ENCODE data around the gene NECTIN4.

Gene NECTIN4

GRCh38 chr1:161111117-161111516, 21.8 kb upstream of the NECTIN4 start:
- no peak for DNase-seq

DNA sequence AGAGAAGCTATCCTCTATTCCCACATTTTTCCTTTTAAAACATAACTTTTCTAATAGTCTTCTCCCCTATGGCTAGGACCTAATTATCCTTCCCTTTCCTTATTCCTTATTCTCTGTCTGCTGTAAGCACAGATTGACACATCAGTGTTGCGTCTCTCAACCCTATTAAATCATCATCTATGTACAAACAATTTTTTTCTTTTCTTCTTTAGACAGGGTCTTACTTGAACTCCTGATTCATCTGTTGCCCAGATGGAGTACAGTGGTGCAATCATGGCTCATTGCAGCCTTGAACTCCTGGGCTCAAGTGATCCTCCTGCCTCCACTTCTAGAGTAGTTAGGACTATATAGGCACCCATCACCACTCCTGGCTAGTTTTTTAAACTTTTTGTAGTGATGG, 17.1 kb upstream of the NECTIN4 start:
- DNase-seq = no peak

DNA sequence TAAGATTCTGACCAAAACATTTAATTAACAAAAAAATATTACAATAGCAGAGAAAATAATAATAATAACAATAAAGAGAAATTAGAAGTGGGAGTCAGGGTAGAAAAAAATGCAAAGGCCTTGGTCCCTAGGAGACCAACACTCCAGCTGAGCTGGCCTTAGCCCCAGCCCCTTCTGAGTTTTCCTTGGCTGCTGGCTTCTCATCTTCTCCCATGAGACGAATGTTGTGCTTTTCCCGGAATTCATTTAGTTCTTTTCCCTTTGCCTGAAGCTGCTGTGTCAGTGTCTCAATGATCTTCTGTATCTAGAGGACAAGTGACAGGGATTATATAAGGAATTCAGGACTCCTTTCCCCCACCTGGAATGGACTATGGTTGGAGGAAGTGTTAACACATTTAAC, 11.2 kb upstream of the NECTIN4 start:
- no peak for DNase-seq

DNA sequence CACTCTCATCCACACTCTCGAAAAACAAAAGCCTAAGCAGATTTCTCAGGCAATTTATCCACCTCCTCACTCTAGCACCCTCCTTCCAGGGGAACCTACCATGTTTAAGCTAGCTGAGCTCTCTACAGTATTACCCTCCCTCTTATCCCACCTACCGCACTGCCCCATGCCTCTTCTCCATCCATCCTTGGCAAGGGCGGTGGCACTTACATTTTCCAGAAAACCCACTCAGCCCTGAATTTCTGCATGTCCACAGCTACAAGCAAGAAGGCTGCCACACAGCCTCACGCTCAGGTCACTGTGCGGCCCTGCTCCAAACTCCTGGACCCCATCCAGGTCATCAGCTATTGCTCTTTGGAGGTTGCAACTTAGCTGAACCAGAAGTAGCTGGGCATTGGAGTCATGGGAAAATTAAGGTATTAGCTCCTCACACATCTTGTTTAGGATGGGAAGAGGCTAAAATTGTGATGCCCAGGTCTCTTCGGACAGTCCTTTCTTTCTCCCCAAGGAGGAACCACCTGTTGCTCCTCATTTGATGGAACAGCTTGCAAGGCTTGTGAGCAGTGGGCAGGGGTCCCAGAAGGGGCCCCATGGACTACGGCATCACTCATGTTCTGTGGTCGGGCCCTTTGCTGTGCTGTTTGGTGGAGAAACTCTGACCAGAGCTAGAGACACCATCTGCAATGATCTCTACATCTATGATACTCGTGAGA, 9.9 kb upstream of the NECTIN4 start:
- no peak for DNase-seq

DNA sequence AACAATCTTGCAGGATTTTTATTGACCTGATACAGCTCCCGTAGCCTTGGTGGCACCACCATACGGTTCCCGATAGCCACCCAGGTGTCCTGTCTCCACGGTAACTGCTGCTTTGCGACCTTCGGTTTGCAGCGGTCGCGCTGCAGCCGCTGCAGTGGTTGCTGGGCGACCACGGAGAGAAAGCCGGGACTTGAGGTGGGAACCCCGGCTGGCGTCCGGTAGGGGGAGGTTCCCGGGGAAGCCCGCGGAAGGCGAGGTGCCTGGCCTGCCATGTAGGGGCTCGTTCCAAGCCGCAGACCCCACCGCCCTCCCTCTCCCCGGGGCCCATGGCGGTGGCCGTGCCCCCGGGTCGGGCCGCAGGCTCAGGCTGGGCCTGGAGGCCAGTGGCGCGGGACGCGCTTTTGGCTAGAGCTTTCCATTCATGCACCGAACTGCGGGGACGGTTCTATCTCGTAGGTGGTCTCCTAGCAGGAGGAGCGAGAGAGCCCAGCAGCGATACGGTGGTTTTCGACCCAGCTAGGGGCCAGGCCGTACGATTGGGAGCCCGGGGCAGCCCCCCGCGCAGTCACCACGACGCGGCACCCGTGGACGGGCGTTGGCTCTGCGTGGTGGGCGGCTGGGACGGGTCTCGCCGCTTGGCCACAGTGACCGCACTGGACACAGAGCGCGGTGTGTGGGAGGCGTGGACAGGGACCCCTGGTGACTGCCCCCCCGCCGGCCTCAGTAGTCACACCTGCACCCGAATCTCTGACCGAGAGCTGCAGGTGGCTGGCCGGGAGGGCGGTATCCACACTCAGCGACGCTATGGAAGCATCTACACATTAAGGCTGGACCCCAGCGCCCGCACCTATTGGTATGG, 9.1 kb upstream of the NECTIN4 start, which contains the start of gene KLHDC9:
Gene KLHDC9 (plus strand): TSS at position 152 of the 859 bp plus-strand sequence. CDS start 175 bp downstream, at position 327.
- peak; percentile 62 for DNase-seq

DNA sequence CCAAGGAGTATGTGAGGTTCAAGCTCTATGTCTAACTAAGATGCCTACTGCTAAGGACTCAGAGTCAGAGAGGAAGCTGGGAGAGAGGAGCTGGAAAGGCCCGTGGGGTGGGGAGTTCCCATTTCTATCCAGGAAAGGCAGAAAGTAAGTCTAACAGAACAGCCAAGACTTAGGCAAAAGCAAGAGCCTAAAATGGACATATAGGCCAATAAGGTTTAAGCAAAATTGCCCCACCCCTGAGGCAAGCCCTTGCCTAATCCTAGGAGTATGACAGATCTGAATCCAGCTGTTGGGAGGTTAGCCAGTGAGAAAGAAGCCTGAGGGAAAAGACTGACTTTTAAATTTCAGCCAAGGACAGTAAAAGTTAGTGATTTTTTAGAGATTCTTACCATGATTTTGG, 7.2 kb upstream of the NECTIN4 start:
- no peak for DNase-seq

GRCh38 chr1:161096015-161096414, 6.7 kb upstream of the NECTIN4 start:
- no peak for DNase-seq

DNA sequence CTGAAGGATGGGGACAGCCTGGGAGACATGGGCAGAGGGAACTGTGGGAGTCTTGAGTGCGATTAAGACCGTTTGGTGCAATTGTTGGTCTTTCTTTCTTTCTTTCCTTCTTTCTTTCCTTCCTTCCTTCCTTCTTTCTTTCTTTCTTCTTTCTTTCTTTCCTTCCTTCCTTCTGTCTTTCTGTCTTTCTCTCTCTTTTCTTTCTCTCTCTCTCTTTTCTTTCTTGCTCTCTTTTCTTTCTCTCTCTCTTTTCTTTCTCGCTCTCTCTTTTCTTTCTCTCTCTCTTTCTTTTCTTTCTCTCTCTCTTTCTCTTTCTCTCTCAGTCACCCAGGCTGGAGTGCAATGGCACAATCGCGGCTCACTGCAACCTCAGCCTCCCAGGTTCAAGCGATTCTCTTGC, 5.9 kb upstream of the NECTIN4 start:
- DNase-seq = no peak

- DNase-seq = no peak
These were observed 5.1 kb upstream of the NECTIN4 start for GRCh38 chr1:161094481-161094880.

GRCh38 chr1:161092621-161093028, 3.3 kb upstream of the NECTIN4 start:
- DNase-seq = no peak

DNA sequence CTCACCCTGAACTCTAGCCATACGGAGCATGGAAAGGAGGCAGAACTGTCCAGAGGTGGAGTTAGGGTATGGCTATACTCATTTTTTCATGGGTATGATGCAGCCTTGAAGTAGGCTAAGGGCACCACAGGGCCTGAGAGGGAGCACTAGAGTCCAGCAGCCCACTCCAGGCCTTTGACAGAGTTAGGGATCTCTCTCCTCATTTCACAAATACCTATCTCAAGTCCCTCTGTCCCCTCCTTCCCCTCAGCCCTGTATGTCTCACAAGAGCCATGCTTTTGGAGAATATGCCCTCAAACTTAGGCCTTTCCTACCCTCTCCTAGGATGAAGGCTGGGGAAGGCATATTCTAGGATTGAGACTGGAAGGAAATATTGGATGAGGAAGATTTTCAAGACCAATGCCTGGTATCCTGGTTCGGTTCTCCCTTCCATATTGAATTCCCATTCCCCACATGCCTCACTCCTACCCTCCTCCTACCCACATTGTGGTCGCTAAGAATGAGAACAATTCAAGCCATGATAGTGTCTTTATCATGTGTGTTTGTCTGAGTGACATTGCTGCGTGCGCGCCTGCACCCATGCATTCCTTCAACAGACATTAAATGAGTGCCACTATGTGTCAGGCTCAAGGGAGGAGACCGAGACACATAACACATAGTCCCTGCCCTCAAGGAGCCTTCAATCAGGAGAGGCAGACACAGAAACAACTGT, 2.6 kb upstream of the NECTIN4 start:
- no peak for DNase-seq

- no peak for DNase-seq
These were observed 1.7 kb upstream of the NECTIN4 start for GRCh38 chr1:161091093-161091492.

DNA sequence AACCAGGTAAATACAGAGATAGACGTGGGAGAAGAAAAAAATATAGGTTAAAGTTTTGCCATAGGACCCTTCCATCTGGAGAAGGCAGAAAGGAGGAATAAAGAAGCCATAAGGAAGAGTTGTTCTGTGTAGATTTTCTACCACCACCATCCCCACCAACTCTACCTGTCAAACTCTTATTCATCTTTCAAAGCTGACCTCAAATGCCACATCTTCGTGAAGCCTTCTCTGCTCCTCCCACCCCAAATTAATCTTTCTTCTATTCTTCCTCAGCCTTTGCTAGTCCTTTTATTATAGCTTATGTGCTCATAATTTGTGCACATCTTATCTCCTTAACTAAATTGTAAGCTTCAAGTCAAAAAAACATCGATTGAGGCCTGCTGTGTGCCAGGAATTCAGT, 1.3 kb upstream of the NECTIN4 start:
- no peak for DNase-seq

- DNase-seq = no peak
These were observed 580 bp upstream of the NECTIN4 start for GRCh38 chr1:161089938-161090337.

DNA sequence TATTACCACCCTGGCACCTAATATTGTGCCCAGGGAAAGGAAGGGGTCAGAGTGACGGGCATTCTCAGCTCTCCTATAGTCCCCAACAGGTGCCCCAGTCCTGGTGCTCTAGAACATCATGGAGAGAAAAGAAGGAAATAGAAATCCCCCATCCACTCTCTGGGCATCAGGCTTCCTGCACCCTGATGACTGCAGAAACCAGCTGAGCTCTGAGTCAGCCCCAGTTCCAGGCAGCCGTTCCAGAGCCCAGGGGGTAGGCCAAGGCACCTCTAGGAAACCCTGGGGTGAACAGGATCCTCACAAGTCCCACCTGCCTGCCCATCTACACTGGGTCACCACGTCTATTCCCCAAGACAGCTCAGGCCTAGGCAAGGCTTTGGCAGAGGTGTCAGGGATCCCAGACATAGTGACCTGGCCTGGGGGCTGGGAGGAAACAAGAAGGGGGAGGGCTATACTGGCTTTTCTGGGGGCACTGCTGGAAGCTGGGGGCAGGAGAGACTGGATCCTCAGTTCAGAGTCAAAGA, 709 bp downstream of the NECTIN4 start:
- DNase-seq = no peak

GRCh38 chr1:161086457-161086856, 2.9 kb downstream of the NECTIN4 start:
- no peak for DNase-seq

DNA sequence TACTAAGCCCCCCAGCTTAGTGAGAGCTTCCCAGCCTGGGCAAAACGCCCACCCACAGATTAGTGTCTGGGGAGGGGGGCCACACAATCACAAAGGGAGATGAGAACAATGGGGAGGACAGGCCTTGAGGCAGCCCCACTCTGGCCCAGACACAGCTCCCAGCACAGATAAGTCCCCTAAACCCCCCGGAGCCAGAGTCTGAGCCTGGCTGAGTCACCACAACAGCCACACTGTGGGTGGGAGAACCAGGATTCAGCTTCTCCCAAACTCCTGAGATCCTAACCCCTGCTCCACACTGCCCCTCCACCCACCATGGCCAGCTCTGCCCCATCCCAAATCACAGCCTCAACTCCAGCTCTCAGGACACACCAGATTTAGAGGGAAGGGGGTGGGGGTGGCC, 4.2 kb downstream of the NECTIN4 start:
- DNase-seq = no peak

DNA sequence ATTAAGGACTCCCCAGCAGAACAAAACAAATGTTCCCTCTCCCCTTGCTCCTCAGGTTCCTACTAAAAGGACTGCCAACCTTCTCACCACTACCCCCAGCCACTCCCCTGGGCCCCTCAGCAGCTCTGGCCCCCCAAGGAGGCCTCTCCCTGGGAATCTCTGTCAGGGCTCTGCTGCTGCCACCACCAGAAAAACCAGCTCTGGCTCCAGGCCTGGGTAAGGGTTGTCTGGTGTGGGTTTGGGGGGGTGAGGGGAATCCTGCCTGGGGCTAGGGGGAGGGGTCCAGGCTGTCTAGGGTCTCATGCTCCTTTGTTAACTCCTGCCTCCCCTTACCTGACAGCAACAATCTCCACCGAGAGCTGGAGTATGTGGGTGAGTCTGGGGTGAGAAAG, 4.8 kb downstream of the NECTIN4 start:
- DNase-seq = no peak

DNA sequence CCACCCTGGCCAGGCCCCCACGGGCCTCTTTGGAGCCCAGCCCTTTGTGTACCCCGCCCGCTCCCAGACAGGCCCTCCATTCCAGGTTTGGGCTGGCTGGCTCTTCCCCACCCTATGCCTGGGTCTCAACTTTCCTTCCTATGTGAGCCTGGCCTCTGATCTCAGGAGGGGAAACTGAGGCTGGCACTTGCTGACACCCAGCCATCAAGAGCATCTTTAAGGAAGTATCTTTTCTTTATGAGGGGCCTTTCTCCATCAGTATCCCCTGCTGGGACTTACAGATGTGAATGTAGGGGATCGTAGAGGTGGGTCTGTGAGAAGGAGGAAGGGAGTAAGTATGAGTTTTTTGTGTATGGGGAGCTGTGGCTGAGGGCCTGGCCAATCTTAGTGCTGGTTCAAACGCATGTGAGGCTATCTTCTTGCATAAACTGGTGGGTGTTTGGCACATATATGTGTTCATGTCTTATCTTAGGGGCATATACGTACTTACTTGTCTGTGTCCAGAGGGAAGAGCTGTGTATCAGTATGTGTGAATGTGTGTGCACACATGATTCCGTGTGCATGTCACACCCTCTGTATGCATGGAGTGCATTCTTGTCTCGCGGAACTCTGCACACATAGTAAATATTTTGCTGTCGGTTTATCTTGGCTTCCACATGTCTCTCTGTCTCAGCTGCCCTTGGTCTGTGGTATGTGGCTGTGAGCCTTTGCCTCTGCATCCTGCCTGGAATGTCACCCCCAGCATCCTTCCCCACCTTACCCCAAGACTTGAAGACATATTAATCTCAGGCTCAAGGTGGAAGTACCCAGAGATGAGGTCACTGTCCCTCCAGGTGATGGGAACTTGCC, 5.4 kb downstream of the NECTIN4 start:
- DNase-seq = no peak

DNA sequence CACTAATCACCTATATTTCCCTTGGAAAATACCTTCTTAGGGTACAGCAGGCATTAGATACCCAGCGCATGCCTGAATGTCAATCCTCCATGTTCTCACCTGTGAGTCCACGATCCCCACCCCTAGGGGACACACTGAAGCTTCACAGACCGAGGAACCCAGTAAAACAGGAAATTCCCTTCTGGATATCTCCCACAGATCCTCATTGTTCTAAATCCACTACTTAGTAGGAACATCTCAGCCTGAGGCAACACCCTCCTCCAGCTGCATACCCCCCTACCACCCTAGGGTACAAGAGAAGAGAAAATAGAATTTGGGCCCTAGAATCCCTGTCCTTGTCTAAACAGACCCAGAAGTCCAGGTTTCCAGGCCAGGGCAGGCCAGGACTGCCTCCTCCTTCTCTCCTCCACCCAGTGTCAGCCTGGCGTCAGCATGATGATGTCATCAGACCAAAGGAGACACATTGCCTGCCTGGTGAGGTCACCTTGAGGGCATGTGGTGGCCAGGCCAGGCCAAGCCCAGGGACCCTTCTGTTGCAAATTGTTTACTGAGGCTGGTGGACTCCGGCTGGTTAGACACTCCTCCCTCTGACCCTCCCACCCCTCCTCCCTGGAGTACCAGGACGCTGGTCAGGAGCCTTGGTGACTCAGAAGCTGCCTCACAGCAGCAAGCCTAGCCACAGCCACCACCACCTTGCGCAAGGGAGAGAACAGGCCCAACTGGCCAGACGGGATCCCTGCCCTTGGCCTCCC, 6.2 kb downstream of the NECTIN4 start:
- no peak for DNase-seq

DNA sequence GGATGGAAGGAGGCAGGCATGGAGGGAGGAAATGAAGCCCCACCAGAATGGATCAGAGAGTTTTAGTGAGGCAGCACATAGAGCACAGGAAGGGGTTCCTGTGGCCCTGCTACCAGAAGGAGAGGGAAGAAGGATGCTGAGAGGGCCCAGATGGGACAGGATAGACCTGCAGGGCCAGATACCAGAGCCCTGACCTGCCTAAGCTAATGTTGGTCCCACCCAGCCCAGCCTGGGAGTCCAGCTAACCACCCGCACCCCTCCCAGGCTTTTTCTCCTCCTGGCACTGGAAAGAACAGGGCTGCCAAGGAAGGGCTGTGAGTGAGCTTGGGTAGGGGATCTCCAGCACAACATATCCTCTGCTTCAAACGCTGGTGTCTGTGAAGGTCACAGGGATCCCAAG, 6.9 kb downstream of the NECTIN4 start:
- no peak for DNase-seq

DNA sequence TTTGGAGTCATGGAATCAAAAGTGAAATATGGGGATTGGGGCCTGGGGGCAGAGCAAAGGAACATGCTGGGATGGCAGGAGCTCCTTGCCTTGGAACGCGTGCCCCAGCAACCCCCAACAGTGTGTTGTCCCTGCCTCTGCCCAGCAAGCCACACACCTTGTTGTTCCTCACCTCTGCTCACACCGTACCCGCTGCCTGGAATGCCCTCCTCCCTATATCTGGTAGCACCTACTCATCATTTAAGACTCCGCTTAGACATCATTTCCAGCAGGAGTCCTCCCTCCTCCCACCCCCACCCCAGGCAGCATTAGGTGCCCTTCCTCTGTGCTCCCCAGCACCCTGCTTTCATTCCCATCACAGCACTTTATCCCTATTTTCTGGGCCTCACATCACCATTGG, 7.8 kb downstream of the NECTIN4 start:
- DNase-seq = no peak

All from central memory CD4-positive, alpha-beta T cell (primary cell).